Esophagus squamous epithelium (tissue), 5 donors: ENCODE data around the gene TMEM267. TPM values are rescaled to one million over a fixed set of nuclear protein-coding genes. Genes with fewer than 3 reads are reported as not detected.
"Not testable (repeated sequence)": the region's sequence is repeated elsewhere in the genome, so short reads cannot be mapped to it uniquely, and the experiment has no call there.

Source experiments
- DNase-seq: peaks from one replicate; lab custom pipeline; 2025; lab: John Stamatoyannopoulos, UW
- H3K27ac ChIP-seq, 4 donors: fragments of 200-600 bp; sonication (generic); one replicate each; pipeline ENCODE4 v1.5.1; 2016 to 2019; ENCODE audit warnings: mild to moderate bottlenecking in 1 of 4
- H3K27me3 ChIP-seq, 4 donors: fragments of 200-600 bp; sonication (generic); 1 replicate in 3 of 4; 2 replicates in 1 of 4; pipeline versions ENCODE4 v1.5.1 to v1.6.0; 2017 to 2021; ENCODE audit warnings: antibody characterized with exemption in 1 of 4
- H3K36me3 ChIP-seq, 3 donors: fragments of 200-600 bp; sonication (generic); one replicate each; pipeline ENCODE4 v1.5.1; 2016 to 2019
- H3K4me1 ChIP-seq, 3 donors: fragments of 200-600 bp; sonication (generic); one replicate each; pipeline ENCODE4 v1.5.1; 2017 to 2019
- H3K4me3 ChIP-seq, 4 donors: fragments of 200-600 bp; sonication (generic); 1 replicate in 3 of 4; 2 replicates in 1 of 4; pipeline ENCODE4 v1.5.1; 2016 to 2019; ENCODE audit warnings: mild to moderate bottlenecking in 2 of 4, moderate library complexity in 1 of 4
- H3K9me3 ChIP-seq, 3 donors: fragments of 200-600 bp; sonication (generic); one replicate each; pipeline ENCODE4 v1.5.1; 2016 to 2019
- CTCF ChIP-seq, 6 experiments: fragments of 450-650 bp in 4 of 6; fragments of 200-600 bp in 2 of 6; sonication (generic) in 2 of 6; IDR thresholded peaks; one replicate each; pipeline ENCODE4 v1.5.1; 2016 to 2019; ENCODE audit warnings: antibody characterized with exemption in 6 of 6, mild to moderate bottlenecking in 4 of 6, moderate library complexity in 4 of 6
- POLR2A ChIP-seq, 4 donors: fragments of 450-650 bp; IDR thresholded peaks; one replicate each; pipeline ENCODE4 v1.6.1; 2017; ENCODE audit warnings: antibody characterized with exemption in 4 of 4, mild to moderate bottlenecking in 4 of 4, moderate library complexity in 3 of 4
- WGBS, 2 donors: methylation state at CpG; one replicate each; pipeline ENCODE4 v1.1.5; 2018; 5-methylcytosine and 5-hydroxymethylcytosine counted together
- intact Hi-C: fragments of 100-400 bp; cut with DNase I; formaldehyde crosslinking; loops from one replicate; pipeline ENCODE4 v1.15.0; 2022
- total RNA-seq, 4 donors: library from RNA; depleted of rRNA; stranded (reverse); fragments of >200 nt; gene quantifications; one replicate each; pipeline ENCODE4 v1.1.0, GENCODE V29; 2016
- donor health status: DM: yes; HTN: yes; CAD: no.

Gene TMEM267
- total RNA-seq, 4 donors from 2014 or later: 3.5 to 11.7 (median 7.2) TPM

DNA sequence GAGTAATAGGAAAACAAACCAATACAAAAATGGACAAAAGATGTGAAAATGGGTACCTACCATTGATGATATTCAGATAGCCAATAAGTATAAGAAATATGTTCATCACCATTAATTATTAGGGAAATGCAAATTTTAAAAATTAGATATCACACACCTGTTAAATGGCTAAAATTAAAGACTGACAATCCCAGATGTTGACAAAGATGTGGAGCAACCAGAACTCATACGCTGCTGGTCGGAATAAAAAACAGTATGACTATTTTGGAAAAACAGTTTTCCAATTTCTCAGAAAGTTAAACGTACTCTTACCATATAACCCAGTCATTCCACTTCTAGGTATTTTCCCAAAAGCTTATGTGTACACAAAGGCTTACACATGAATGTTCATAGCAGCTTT is 27.1 kb downstream of the TMEM267 start:
- no peaks in the 10 kb centered on the region for H3K27me3 ChIP-seq
- no peak overlapping the region for H3K4me3 ChIP-seq
- H3K9me3 ChIP-seq: peaks cover 0 to 3% (median 0%) of the 10 kb centered on the region in 3 donors
- no peak for DNase-seq
- intact Hi-C loops: no loop called here
- H3K36me3 ChIP-seq: peaks cover 0 to 33% (median 0%) of the 10 kb centered on the region in 3 donors
- TF ChIP-seq CTCF (IDR thresholded peaks at IDR 0.05) (no peak), POLR2A (IDR thresholded peaks at IDR 0.05) (no peak)
- H3K27ac ChIP-seq: no peak overlapping the region
- no peaks in the 10 kb centered on the region for H3K4me1 ChIP-seq
- 76 to 90% methylated on average over 3 of the region's 3 CpGs for WGBS, 2 donors

DNA sequence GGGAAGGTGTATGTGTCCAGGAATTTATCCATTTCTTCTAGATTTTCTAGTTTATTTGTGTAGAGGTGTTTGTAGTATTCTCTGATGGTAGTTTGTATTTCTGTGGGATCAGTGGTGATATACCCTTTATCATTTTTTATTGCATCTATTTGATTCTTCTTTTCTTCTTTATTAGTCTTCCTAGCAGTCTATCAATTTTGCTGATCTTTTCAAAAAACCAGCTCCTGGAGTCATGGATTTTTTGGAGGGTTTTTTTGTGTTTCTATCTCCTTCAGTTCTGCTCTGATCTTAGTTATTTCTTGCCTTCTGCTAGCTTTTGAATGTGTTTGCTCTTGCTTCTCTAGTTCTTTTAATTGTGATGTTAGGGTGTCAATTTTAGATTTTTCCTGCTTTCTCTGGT is 42.1 kb downstream of the TMEM267 start:
- Histone ChIP-seq H3K36me3 (peaks cover 0 to 41% (median 0%) of the 10 kb centered on the region in 3 donors), H3K9me3 (peaks cover 0 to 40% (median 3%) of the 10 kb centered on the region in 3 donors)
- H3K27me3 ChIP-seq, H3K4me3 ChIP-seq, intact Hi-C loops, H3K4me1 ChIP-seq, H3K27ac ChIP-seq, DNase-seq: not testable (repeated sequence)

DNA sequence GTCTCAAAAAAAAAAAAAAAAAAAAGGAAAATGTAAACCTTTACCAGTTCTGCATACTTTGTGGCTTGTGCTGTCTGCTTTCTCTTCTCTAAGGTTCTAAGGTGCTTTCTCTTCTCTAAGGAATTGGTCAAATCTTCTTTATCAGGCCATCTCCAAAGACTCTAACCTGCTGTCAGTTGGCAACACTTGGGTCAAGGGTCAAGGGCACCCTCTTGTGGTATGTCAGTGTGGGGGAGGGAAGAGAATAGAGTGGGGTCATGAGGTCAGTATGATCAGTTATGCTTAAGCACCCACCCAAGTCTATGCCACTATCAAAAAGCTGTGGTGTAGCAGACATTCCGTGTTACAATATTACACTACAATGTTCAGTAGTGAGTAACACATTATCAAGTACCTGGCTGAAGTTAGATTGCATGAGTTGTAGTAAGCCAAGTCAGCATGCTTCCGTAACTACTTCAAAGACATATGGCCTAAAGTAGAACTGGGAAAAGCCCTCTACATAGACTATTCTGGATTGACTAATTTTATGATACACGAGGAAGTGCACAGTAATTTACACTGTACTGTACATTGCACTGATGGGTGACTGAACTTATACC is 46.5 kb downstream of the TMEM267 start:
- DNase-seq: no peak
- H3K27ac ChIP-seq: no peak overlapping the region
- H3K36me3 ChIP-seq: no peaks in the 10 kb centered on the region
- peaks cover 0 to 27% (median 0%) of the 10 kb centered on the region in 3 donors for H3K9me3 ChIP-seq
- H3K4me1 ChIP-seq: peaks cover 0 to 13% (median 5%) of the 10 kb centered on the region in 3 donors
- intact Hi-C loops: no loop called here
- H3K4me3 ChIP-seq: no peak overlapping the region
- no peaks in the 10 kb centered on the region for H3K27me3 ChIP-seq
- WGBS, 2 donors: 97 to 100% methylated on average over 3 of the region's 3 CpGs
- no peak for TF ChIP-seq POLR2A (IDR thresholded peaks at IDR 0.05)
- TF ChIP-seq CTCF (IDR thresholded peaks at IDR 0.05): no peak

DNA sequence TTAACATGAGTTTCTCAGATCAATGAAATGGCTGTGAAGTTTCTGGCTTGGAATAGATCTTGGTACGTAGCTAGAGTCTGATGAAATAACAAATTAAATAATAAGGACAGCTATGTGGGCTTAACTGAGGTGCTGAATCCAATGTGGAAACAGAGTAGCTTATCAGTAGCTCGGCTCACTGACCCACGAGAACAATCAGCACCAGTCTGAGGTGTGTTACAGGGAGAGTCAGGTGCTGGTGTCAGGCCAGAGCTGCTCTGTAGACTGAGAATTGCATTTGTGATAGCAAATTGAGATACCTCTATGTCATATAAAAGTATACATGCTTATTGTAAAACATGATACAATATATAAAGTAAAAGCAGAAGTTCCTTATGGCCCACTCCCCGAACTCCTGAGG is 50.3 kb downstream of the TMEM267 start:
- 77 to 78% methylated on average over 4 of the region's 4 CpGs for WGBS, 2 donors

GRCh38 chr5:43432486-43433375 is 50.9 kb downstream of the TMEM267 start:
- Histone ChIP-seq H3K4me1 (peaks cover 0 to 37% (median 15%) of the 10 kb centered on the region in 3 donors), H3K36me3 (no peaks in the 10 kb centered on the region), H3K27me3 (no peaks in the 10 kb centered on the region), H3K4me3 (no peak overlapping the region), H3K27ac (no peak overlapping the region), H3K9me3 (no peaks in the 10 kb centered on the region)
- TF ChIP-seq CTCF (IDR thresholded peaks at IDR 0.05): no peak
- TF ChIP-seq POLR2A (IDR thresholded peaks at IDR 0.05): no peak
- DNase-seq: no peak
- WGBS, 2 donors: 43 to 58% methylated on average over 3 of the region's 3 CpGs
- intact Hi-C loops: no loop called here

More for the DNA sequence above, 50.3 kb downstream of the TMEM267 start:
- no peak overlapping the region for H3K27ac ChIP-seq
- no peaks in the 10 kb centered on the region for H3K27me3 ChIP-seq
- H3K4me1 ChIP-seq: peaks cover 0 to 30% (median 8%) of the 10 kb centered on the region in 3 donors
- intact Hi-C loops: no loop called here
- no peak overlapping the region for H3K4me3 ChIP-seq
- H3K9me3 ChIP-seq: no peaks in the 10 kb centered on the region
- H3K36me3 ChIP-seq: no peaks in the 10 kb centered on the region
- DNase-seq: no peak
- TF ChIP-seq POLR2A (IDR thresholded peaks at IDR 0.05) (no peak), CTCF (IDR thresholded peaks at IDR 0.05) (no peak)
